ENCODE results near the gene HLX.

DNA sequence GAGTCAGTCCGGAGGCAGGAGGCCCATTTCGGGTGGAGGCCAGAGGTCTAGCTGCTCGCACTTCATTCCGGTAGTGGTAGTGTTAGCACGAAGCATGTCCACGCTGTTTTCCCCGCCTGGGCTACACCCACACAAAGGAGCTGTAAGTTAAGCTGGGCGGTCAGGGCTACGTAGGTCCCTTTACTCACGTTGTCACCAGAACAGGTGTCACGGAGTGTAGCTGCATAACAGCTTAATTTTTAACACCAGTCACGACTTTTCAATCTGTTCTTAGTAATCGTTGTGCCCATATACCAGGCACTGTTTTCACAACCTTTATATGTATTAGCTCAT, 15.6 kb downstream of the HLX start:
- TF ChIP-seq MXI1 (IDR thresholded peaks at IDR 0.05; ENCODE audit: low read depth, low read length) (no peak), RFX5 (IDR thresholded peaks at IDR 0.05; ENCODE audit: low read length) (no peak), EZH2phosphoT487 (IDR thresholded peaks at IDR 0.05; ENCODE audit: borderline replicate concordance, low read depth) (no peak), CTCF (IDR thresholded peaks at IDR 0.05) (no peak), USF2 (IDR thresholded peaks at IDR 0.05; ENCODE audit: borderline replicate concordance, low read depth, low read length) (no peak), YY1 (IDR thresholded peaks at IDR 0.05; ENCODE audit: low read depth) (no peak), FOXM1 (IDR thresholded peaks at IDR 0.05; ENCODE audit: low read depth) (no peak), POLR2AphosphoS5 (IDR thresholded peaks at IDR 0.05; ENCODE audit: low read depth, low read length) (no peak), ZBTB33 (IDR thresholded peaks at IDR 0.05; ENCODE audit: borderline replicate concordance, low read depth) (no peak)
- TF ChIP-seq, protein P1, sequence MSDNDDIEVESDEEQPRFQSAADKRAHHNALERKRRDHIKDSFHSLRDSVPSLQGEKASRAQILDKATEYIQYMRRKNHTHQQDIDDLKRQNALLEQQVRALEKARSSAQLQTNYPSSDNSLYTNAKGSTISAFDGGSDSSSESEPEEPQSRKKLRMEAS (IDR thresholded peaks at IDR 0.05; ENCODE audit: low read depth): no peak

Measured in SK-N-SH (cell line).